Gastrocnemius medialis (tissue), 4 donors: Measurements from ENCODE around the gene RASGEF1C. TPM values are rescaled to one million over a fixed set of nuclear protein-coding genes. Genes with fewer than 3 reads are reported as not detected.

Experiments used
- ATAC-seq, 2 donors: fragments of 150-250 bp; one replicate each; pipeline ENCODE4 v1.9.1; 2016
- DNase-seq, 2 donors: peaks; one replicate each; pipeline ENCODE4 v3.0.0-alpha.2; 2019
- H3K27ac ChIP-seq, 4 donors: fragments of 200-600 bp; sonication (generic); 1 replicate in 1 of 4; 2 replicates in 3 of 4; pipeline ENCODE4 v1.5.1; 2016 to 2018; ENCODE audit warnings: mild to moderate bottlenecking in 2 of 4, moderate library complexity in 1 of 4
- H3K27me3 ChIP-seq, 3 donors: fragments of 200-600 bp; sonication (generic) in 2 of 3; 1 replicate in 1 of 3; 2 replicates in 2 of 3; pipeline versions ENCODE4 v1.5.1 to v1.6.0; 2016 to 2019; ENCODE audit warnings: mild to moderate bottlenecking in 1 of 3, moderate library complexity in 1 of 3
- H3K36me3 ChIP-seq, 2 donors: fragments of 200-600 bp; sonication (generic) in 1 of 2; one replicate each; pipeline ENCODE4 v1.5.1; 2017 to 2018
- H3K4me1 ChIP-seq, 2 donors: fragments of 200-600 bp; sonication (generic) in 1 of 2; one replicate each; pipeline ENCODE4 v1.5.1; 2016 to 2017; ENCODE audit warnings: mild to moderate bottlenecking in 2 of 2
- H3K4me3 ChIP-seq, 4 donors: fragments of 200-600 bp; sonication (generic) in 3 of 4; 1 replicate in 1 of 4; 2 replicates in 3 of 4; pipeline ENCODE4 v1.5.1; 2016 to 2019; ENCODE audit warnings: mild to moderate bottlenecking in 2 of 4
- H3K9me3 ChIP-seq, 3 donors: fragments of 200-600 bp; sonication (generic) in 2 of 3; 1 replicate in 1 of 3; 2 replicates in 2 of 3; pipeline ENCODE4 v1.5.1; 2016 to 2019
- POLR2A ChIP-seq, 2 donors: fragments of 450-650 bp; IDR thresholded peaks; one replicate each; pipeline ENCODE4 v1.6.1; 2017; ENCODE audit warnings: antibody characterized with exemption in 2 of 2, mild to moderate bottlenecking in 2 of 2, moderate library complexity in 2 of 2
- in situ Hi-C, 4 donors: fragments of 200-750 bp; cut with MboI; loops; one replicate each; pipeline versions ENCODE4 v1.15.0 to v1.8.0; 2017; ENCODE audit warnings: low sequenced_read_pairs in 4 of 4
- intact Hi-C: fragments of 100-400 bp; cut with DNase I; formaldehyde crosslinking; loops from one replicate; pipeline ENCODE4 v1.15.1; 2023; ENCODE audit warnings: low total_unique reads
- total RNA-seq, 4 donors: library from RNA; depleted of rRNA; stranded (reverse); fragments of >200 nt; gene quantifications; one replicate each; pipeline versions ENCODE4 v1.1.0 to v1.2.3, GENCODE V29; 2016
- TF ChIP-seq, protein P1 (sequence below), 5 experiments: fragments of 450-650 bp in 3 of 5; fragments of 200-600 bp in 2 of 5; sonication (generic) in 2 of 5; IDR thresholded peaks in 4 of 5; conservative IDR thresholded peaks in 1 of 5; 1 replicate in 4 of 5; 2 replicates in 1 of 5; pipeline ENCODE4 v1.5.1; 2016 to 2019; ENCODE audit warnings: antibody characterized with exemption in 5 of 5, mild to moderate bottlenecking in 3 of 5, moderate library complexity in 3 of 5

Gene RASGEF1C
- total RNA-seq, 4 donors from 2014 or later, result not detected

DNA sequence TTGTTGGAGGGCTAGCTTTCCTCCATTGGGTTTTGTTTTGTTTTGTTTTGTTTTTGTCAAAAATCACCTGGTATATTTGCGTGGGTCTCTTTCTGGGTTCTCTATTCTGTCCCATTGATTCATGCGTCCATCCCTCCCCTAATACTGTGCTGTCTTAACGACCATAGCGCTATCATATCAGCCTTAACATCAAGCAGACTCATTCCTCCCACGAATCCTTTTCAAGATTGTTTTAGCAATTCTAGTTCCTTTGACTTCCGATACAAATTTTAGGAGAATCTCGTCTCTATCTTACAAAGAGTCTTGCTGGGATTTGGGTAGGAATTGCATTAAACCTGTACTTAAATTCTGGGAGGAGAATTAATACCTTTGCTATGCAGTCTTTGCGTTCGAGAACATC, 106.4 kb downstream of the RASGEF1C start:
- peaks cover 0 to 5% (median 0%) of the 10 kb centered on the region in 3 donors for H3K27me3 ChIP-seq
- no peaks in the 10 kb centered on the region for H3K36me3 ChIP-seq
- no peaks in the 10 kb centered on the region for H3K4me1 ChIP-seq
- ATAC-seq, result no peak
- H3K9me3 ChIP-seq, result peaks cover 0 to 12% (median 10%) of the 10 kb centered on the region in 3 donors
- no peak overlapping the region for H3K4me3 ChIP-seq
- in situ Hi-C loops (no loop called here), intact Hi-C loops (no loop called here)
- H3K27ac ChIP-seq, result no peak overlapping the region
- no peak for TF ChIP-seq POLR2A (IDR thresholded peaks at IDR 0.05)
- TF ChIP-seq, protein P1, sequence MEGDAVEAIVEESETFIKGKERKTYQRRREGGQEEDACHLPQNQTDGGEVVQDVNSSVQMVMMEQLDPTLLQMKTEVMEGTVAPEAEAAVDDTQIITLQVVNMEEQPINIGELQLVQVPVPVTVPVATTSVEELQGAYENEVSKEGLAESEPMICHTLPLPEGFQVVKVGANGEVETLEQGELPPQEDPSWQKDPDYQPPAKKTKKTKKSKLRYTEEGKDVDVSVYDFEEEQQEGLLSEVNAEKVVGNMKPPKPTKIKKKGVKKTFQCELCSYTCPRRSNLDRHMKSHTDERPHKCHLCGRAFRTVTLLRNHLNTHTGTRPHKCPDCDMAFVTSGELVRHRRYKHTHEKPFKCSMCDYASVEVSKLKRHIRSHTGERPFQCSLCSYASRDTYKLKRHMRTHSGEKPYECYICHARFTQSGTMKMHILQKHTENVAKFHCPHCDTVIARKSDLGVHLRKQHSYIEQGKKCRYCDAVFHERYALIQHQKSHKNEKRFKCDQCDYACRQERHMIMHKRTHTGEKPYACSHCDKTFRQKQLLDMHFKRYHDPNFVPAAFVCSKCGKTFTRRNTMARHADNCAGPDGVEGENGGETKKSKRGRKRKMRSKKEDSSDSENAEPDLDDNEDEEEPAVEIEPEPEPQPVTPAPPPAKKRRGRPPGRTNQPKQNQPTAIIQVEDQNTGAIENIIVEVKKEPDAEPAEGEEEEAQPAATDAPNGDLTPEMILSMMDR (IDR thresholded peaks at IDR 0.05 in 4 of 5, conservative IDR thresholded peaks at IDR 0.05 in 1 of 5), result no peak
- no peak for DNase-seq

DNA sequence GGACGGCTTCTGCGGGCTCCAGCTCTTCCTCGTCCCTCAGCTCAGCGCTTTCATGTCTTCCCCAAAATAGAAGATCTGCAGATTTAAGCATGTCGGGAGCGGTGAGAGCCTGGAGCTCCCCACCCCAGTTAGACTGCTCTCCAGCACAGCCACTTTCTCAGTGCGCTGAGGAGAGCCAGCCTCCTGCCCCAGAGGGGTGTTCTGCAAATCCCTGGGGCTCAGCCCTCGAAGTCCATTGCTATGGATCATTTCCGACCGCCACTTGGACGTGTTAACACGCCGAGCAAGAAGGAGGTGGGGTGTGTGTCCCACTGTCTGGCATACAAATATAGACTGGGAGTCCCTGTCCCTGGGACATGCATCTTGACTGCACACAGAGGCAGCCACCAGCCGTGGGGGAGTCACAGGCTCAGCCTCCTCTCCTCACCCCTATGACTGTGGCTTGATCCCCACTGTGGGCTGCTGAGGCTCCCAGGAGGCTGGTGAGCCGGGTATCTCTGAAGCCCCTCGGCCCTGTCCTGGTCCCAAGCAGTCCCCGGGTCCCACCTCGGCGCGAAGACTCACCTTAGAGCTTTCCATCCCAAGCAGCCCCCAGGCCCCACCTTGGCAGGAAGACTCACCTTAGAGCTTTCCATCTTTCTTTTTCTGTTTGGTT, 107.4 kb downstream of the RASGEF1C start:
- H3K9me3 ChIP-seq, result peaks cover 0 to 8% (median 5%) of the 10 kb centered on the region in 3 donors
- no peak overlapping the region for H3K4me3 ChIP-seq
- H3K4me1 ChIP-seq, result no peaks in the 10 kb centered on the region
- peaks cover 0 to 5% (median 0%) of the 10 kb centered on the region in 3 donors for H3K27me3 ChIP-seq
- no peak for DNase-seq
- in situ Hi-C loops, result no loop called here
- intact Hi-C loops, result no loop called here
- no peak for TF ChIP-seq POLR2A (IDR thresholded peaks at IDR 0.05)
- no peaks in the 10 kb centered on the region for H3K36me3 ChIP-seq
- no peak overlapping the region for H3K27ac ChIP-seq
- ATAC-seq, result no peak

DNA sequence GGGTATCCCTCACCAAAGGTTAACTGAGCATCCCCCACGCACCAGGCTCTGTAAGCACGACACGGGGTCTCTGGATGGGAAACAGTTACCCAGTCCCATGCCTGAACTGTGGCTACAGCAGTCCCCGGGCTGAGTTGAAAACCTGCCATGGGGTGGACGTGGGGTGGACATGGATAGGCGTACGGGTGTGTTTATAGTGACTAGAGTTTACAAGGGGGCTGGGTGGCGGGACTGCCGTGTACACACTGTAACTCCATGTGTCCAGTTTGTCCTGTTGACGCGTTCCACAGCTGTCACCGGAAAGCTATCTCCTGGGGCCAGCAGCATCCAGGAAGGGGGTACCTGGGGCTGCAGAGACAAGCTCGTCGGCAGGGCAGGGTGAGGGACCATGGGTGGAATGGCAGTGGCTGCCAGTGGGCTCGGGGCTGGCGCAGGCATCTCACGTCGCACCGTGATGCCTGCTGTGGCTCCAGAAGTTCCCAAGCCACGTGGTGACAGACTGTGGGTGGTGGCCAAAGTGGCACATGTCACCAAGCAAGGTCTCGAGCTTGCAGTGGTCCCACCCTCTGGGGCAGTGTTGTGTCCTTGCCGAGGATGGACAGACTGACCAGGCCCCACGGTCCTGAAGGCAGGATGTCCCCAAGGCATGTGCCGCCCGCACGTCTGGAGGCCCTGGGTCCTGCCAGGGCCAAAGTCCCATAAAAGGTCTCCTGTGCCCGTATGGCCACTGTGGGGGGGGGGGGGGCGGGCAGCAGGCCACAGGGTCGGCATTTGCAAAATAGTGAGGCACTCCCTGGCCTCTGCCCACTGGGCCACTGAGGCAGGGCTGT, 108.2 kb downstream of the RASGEF1C start:
- no peaks in the 10 kb centered on the region for H3K36me3 ChIP-seq
- in situ Hi-C loops (no loop called here), intact Hi-C loops (no loop called here)
- H3K9me3 ChIP-seq, result peaks cover 0 to under 1% (median 0%) of the 10 kb centered on the region in 3 donors
- TF ChIP-seq, protein P1 (IDR thresholded peaks at IDR 0.05 in 4 of 5, conservative IDR thresholded peaks at IDR 0.05 in 1 of 5), result no peak
- no peak for TF ChIP-seq POLR2A (IDR thresholded peaks at IDR 0.05)
- no peak for DNase-seq
- no peaks in the 10 kb centered on the region for H3K4me1 ChIP-seq
- no peak overlapping the region for H3K27ac ChIP-seq
- no peak overlapping the region for H3K4me3 ChIP-seq
- peaks cover 0 to 3% (median 0%) of the 10 kb centered on the region in 3 donors for H3K27me3 ChIP-seq
- ATAC-seq, result no peak

DNA sequence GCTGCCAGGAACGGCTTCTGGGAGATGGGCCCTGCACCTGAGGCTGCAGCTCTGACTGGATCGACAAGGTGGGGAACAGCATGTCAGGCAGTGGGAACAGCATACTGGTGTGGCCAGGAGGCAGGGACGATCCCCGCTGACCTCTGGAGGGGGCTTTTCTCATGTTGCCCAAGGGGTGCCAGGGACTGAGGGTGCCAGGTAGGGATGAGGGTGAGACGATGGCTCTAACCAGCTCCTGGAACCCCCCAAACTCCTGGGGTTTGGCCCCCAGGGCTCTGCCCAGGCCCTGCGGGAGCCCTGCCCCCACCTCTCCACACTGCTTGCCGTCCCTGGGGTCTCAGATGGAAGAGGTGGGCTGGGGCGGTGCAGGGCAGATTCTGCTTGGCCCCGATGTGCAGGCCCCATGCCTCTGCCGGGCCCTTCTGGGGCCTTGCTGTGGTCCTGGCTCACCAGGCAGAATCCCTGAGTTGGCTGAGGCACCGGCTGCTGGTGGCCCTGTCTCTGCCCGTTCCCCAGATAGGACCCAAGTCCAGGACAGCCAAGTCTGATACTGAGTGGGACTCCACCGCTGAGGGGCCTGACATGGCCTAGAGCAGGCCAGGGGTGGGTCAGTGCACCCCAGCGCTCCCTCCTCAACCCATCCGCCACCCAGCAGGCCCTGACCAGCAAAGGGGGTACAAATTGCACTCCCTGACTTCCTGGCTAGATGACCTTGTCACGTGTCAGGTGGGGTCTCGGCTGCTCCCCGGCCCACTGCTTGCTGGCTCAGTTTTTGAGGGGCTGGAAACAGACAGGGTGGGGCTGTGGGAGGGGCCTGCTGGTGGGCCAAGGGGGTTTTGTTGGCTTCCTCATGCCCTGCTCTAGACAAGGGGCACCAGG, 109.0 kb downstream of the RASGEF1C start:
- in situ Hi-C loops (loop anchor here in 1 of 4 donors (25.0 kb wide), 2 partner anchors 188 to 338 kb away; partner anchors contain the start of gene TBC1D9B), intact Hi-C loops (no loop called here)
- H3K36me3 ChIP-seq, result no peaks in the 10 kb centered on the region
- H3K4me3 ChIP-seq, result no peak overlapping the region
- ATAC-seq, result no peak
- no peaks in the 10 kb centered on the region for H3K9me3 ChIP-seq
- DNase-seq, result no peak
- peaks cover 0 to 3% (median 0%) of the 10 kb centered on the region in 3 donors for H3K27me3 ChIP-seq
- no peaks in the 10 kb centered on the region for H3K4me1 ChIP-seq
- H3K27ac ChIP-seq, result no peak overlapping the region
- TF ChIP-seq, protein P1 (IDR thresholded peaks at IDR 0.05 in 4 of 5, conservative IDR thresholded peaks at IDR 0.05 in 1 of 5), result no peak
- TF ChIP-seq POLR2A (IDR thresholded peaks at IDR 0.05), result no peak
